Upper lobe of left lung (tissue), 6 donors: ENCODE data around the gene TMEM138. TPM values are rescaled to one million over a fixed set of nuclear protein-coding genes. Genes with fewer than 3 reads are reported as not detected.

Source experiments
- ATAC-seq, 2 donors: fragments of 200-7000 bp; cut with Tn5 transposase; one replicate each; pipeline ENCODE4 v1.9.1; 2022; ENCODE audit warnings: mild to moderate bottlenecking in 2 of 2, moderate library complexity in 2 of 2; ENCODE audit not compliant: low FRiP score in 2 of 2
- DNase-seq, 2 donors: peaks; one replicate each; pipeline ENCODE4 v3.0.0-alpha.2; 2019 to 2020
- H3K27ac ChIP-seq, 4 donors: fragments of 200-600 bp; sonication (generic); one replicate each; pipeline ENCODE4 v1.5.1; 2016 to 2019
- H3K27me3 ChIP-seq, 4 donors: fragments of 200-600 bp; sonication (generic); one replicate each; pipeline ENCODE4 v1.5.1; 2017 to 2019
- H3K36me3 ChIP-seq, 4 donors: fragments of 200-600 bp; sonication (generic); one replicate each; pipeline ENCODE4 v1.5.1; 2016 to 2019
- H3K4me1 ChIP-seq, 4 donors: fragments of 200-600 bp; sonication (generic); one replicate each; pipeline ENCODE4 v1.5.1; 2018 to 2019
- H3K4me3 ChIP-seq, 4 donors: fragments of 200-600 bp; sonication (generic); one replicate each; pipeline ENCODE4 v1.5.1; 2017 to 2019; ENCODE audit warnings: mild to moderate bottlenecking in 2 of 4, moderate library complexity in 1 of 4
- H3K9me3 ChIP-seq, 4 donors: fragments of 200-600 bp; sonication (generic); one replicate each; pipeline ENCODE4 v1.5.1; 2018 to 2019
- CTCF ChIP-seq, 6 experiments: fragments of 450-650 bp in 4 of 6; fragments of 200-600 bp in 2 of 6; sonication (generic) in 2 of 6; IDR thresholded peaks; one replicate each; pipeline ENCODE4 v1.5.1; 2016 to 2019; ENCODE audit warnings: antibody characterized with exemption in 6 of 6
- EP300 ChIP-seq, 4 donors: sonication (generic); formaldehyde crosslinking; IDR thresholded peaks; one replicate each; pipeline ENCODE4 v1.5.1; 2017; ENCODE audit warnings: antibody characterized with exemption in 4 of 4, control low read depth in 2 of 4
- POLR2A ChIP-seq, 4 donors: fragments of 450-650 bp; IDR thresholded peaks; one replicate each; pipeline ENCODE4 v1.5.1; 2016 to 2017; ENCODE audit warnings: antibody characterized with exemption in 4 of 4, mild to moderate bottlenecking in 2 of 4
- POLR2AphosphoS5 ChIP-seq, 2 donors: sonication (generic); formaldehyde crosslinking; IDR thresholded peaks; one replicate each; pipeline ENCODE4 v1.5.1; 2017; ENCODE audit warnings: antibody characterized with exemption in 2 of 2
- WGBS, 2 donors: methylation state at CpG; one replicate each; pipeline ENCODE4 v1.1.5; 2017 to 2018; 5-methylcytosine and 5-hydroxymethylcytosine counted together
- total RNA-seq, 6 donors: library from RNA; depleted of rRNA in 4 of 6; stranded (reverse); fragments of >200 nt in 4 of 6; gene quantifications; one replicate each; pipeline versions ENCODE4 v1.1.0 to v1.2.1, GENCODE V29; 2016 to 2021
- donor health status: DM: no; HTN: no; CAD: no; lungs with moderate emphysema.
- donor health status: DM: no; HTN: yes; CAD: no; lungs with severe emphysema.

TMEM138 gene
- total RNA-seq, 6 donors from 2014 or later: 23.5 to 95.3 (median 34.5) TPM

GRCh38 chr11:61372659-61373420 lies 10.7 kb downstream of the TMEM138 start:
- H3K9me3 ChIP-seq: no peaks in the 10 kb centered on the region
- TF ChIP-seq CTCF (IDR thresholded peaks at IDR 0.05) (no peak), POLR2AphosphoS5 (IDR thresholded peaks at IDR 0.05) (no peak), POLR2A (IDR thresholded peaks at IDR 0.05) (no peak), EP300 (IDR thresholded peaks at IDR 0.05) (no peak)
- no peak overlapping the region for H3K4me3 ChIP-seq
- H3K27ac ChIP-seq: no peak overlapping the region
- H3K4me1 ChIP-seq: no peaks in the 10 kb centered on the region
- ATAC-seq (no peak), DNase-seq (no peak)
- no peaks in the 10 kb centered on the region for H3K27me3 ChIP-seq
- H3K36me3 ChIP-seq: peaks cover 9 to 33% (median 23%) of the 10 kb centered on the region in 4 donors
- WGBS, 2 donors: 86 to 94% methylated on average over 8 of the region's 8 CpGs

GRCh38 chr11:61375761-61376108 lies 13.6 kb downstream of the TMEM138 start:
- ATAC-seq: no peak
- H3K4me3 ChIP-seq: no peak overlapping the region
- TF ChIP-seq POLR2AphosphoS5 (IDR thresholded peaks at IDR 0.05) (no peak), CTCF (IDR thresholded peaks at IDR 0.05) (no peak), EP300 (IDR thresholded peaks at IDR 0.05) (no peak), POLR2A (IDR thresholded peaks at IDR 0.05) (no peak)
- H3K36me3 ChIP-seq: peaks cover 0 to 10% (median 3%) of the 10 kb centered on the region in 4 donors
- no peaks in the 10 kb centered on the region for H3K9me3 ChIP-seq
- no peak overlapping the region for H3K27ac ChIP-seq
- WGBS, 2 donors: 88 to 93% methylated on average over 6 of the region's 6 CpGs
- no peaks in the 10 kb centered on the region for H3K27me3 ChIP-seq
- no peak for DNase-seq
- peaks cover 0 to 5% (median 2%) of the 10 kb centered on the region in 4 donors for H3K4me1 ChIP-seq

GRCh38 chr11:61377461-61378160 lies 15.4 kb downstream of the TMEM138 start:
- peaks cover 0 to 5% (median 2%) of the 10 kb centered on the region in 4 donors for H3K4me1 ChIP-seq
- no peak for TF ChIP-seq POLR2A (IDR thresholded peaks at IDR 0.05)
- no peak for TF ChIP-seq POLR2AphosphoS5 (IDR thresholded peaks at IDR 0.05)
- no peak for TF ChIP-seq EP300 (IDR thresholded peaks at IDR 0.05)
- TF ChIP-seq CTCF (IDR thresholded peaks at IDR 0.05): no peak
- DNase-seq (no peak), ATAC-seq (no peak)
- no peak overlapping the region for H3K27ac ChIP-seq
- H3K9me3 ChIP-seq: no peaks in the 10 kb centered on the region
- no peak overlapping the region for H3K4me3 ChIP-seq
- H3K36me3 ChIP-seq: peaks cover 0 to 10% (median 3%) of the 10 kb centered on the region in 4 donors
- H3K27me3 ChIP-seq: no peaks in the 10 kb centered on the region
- 92 to 93% methylated on average over 6 of the region's 6 CpGs for WGBS, 2 donors

GRCh38 chr11:61378713-61379313 lies 16.6 kb downstream of the TMEM138 start:
- Histone ChIP-seq H3K4me3 (no peak overlapping the region), H3K9me3 (no peaks in the 10 kb centered on the region), H3K27ac (peak overlapping the region; percentile 30 to 57 (median 48)), H3K36me3 (peaks cover 0 to 10% (median 3%) of the 10 kb centered on the region in 4 donors), H3K27me3 (no peaks in the 10 kb centered on the region), H3K4me1 (peaks cover 0 to 5% (median 2%) of the 10 kb centered on the region in 4 donors)
- ATAC-seq: peak; percentile 49 to 97
- TF ChIP-seq POLR2AphosphoS5 (IDR thresholded peaks at IDR 0.05) (peak in 1 of 2 donors; percentile 11), CTCF (IDR thresholded peaks at IDR 0.05) (no peak)
- no peak for DNase-seq
- WGBS, 2 donors: 88% methylated on average over 4 to 5 of the region's 5 CpGs
